Right lung (tissue), 5 donors: ENCODE measurements around the gene MAML2. TPM values are rescaled to one million over a fixed set of nuclear protein-coding genes. Genes with fewer than 3 reads are reported as not detected.

ENCODE experiments used
- DNase-seq, 2 donors: peaks; one replicate each; pipeline ENCODE4 v3.0.0-alpha.2; 2013
- polyA plus RNA-seq, 5 donors: library from polyadenylated mRNA; unstranded; fragments of 120-200 nt; gene quantifications; one replicate each; pipeline versions ENCODE4 v1.2.1 to v1.2.3, GENCODE V29; 2013; ENCODE audit warnings: inconsistent platforms in 1 of 5, low replicate concordance in 1 of 5; ENCODE audit not compliant: insufficient read length in 5 of 5, insufficient read depth in 1 of 5

Gene MAML2
- polyA plus RNA-seq, 5 donors: 24.0 to 44.9 (median 37.3) TPM

GRCh38 chr11:96014217-96014616 lies 328.8 kb downstream of the MAML2 start:
- no peak for DNase-seq

- DNase-seq: no peak
Measured at GRCh38 chr11:96013461-96014213, 329.4 kb downstream of the MAML2 start.

GRCh38 chr11:96012086-96012824 lies 330.7 kb downstream of the MAML2 start:
- peak in 1 of 2 donors; percentile 75 for DNase-seq

GRCh38 chr11:96010683-96011082 lies 332.3 kb downstream of the MAML2 start:
- DNase-seq: no peak

GRCh38 chr11:96008161-96008720 lies 334.8 kb downstream of the MAML2 start:
- DNase-seq: peak in 1 of 2 donors; percentile 51

GRCh38 chr11:96006037-96006436 lies 337.0 kb downstream of the MAML2 start:
- DNase-seq: peak in 1 of 2 donors; percentile 55

GRCh38 chr11:96004862-96005261 lies 338.1 kb downstream of the MAML2 start:
- DNase-seq: no peak

- no peak for DNase-seq
Measured at GRCh38 chr11:96002754-96003290, 340.2 kb downstream of the MAML2 start.

- no peak for DNase-seq
Measured at GRCh38 chr11:96002339-96002738, 340.7 kb downstream of the MAML2 start.

GRCh38 chr11:96001037-96001436 lies 342.0 kb downstream of the MAML2 start:
- DNase-seq: peak; percentile 83 to 88

- no peak for DNase-seq
Measured at GRCh38 chr11:95999711-96000406, 343.1 kb downstream of the MAML2 start.

- peak in 1 of 2 donors; percentile 53 for DNase-seq
Measured at GRCh38 chr11:95996621-95997235, 346.3 kb downstream of the MAML2 start.

- DNase-seq: no peak
Measured at GRCh38 chr11:95994329-95994728, 348.7 kb downstream of the MAML2 start.

GRCh38 chr11:95993438-95994298 lies 349.3 kb downstream of the MAML2 start:
- no peak for DNase-seq

- peak in 1 of 2 donors; percentile 44 for DNase-seq
Measured at GRCh38 chr11:95991545-95991944, 351.4 kb downstream of the MAML2 start.

GRCh38 chr11:95991101-95991500 lies 351.9 kb downstream of the MAML2 start:
- DNase-seq: no peak

- DNase-seq: no peak
Measured at GRCh38 chr11:95989780-95990179, 353.2 kb downstream of the MAML2 start.

GRCh38 chr11:95989076-95989605 lies 353.9 kb downstream of the MAML2 start:
- no peak for DNase-seq

- no peak for DNase-seq
Measured at GRCh38 chr11:95985174-95985808, 357.7 kb downstream of the MAML2 start.

- DNase-seq: no peak
Measured at GRCh38 chr11:95984072-95984471, 358.9 kb downstream of the MAML2 start.
